ENCODE data around the gene CCDC91. TPM values are rescaled to one million over a fixed set of nuclear protein-coding genes. Genes with fewer than 3 reads are reported as not detected.

Gene CCDC91
- polyA plus RNA-seq, 1 donor (not counting 4 experiments of a cell fraction or from before 2014, with no cell fraction given) = 26.5 TPM

GRCh38 chr12:28177905-28178304 lies 12.4 kb upstream of the CCDC91 start:
- H3K9me3 ChIP-seq (ENCODE audit: control insufficient read depth, low read depth, low read length) = no peaks in the 10 kb centered on the region
- H3K27ac ChIP-seq (ENCODE audit: control insufficient read depth, insufficient read depth, low read length) = no peak overlapping the region
- dilution Hi-C loops (cut with MboI; ENCODE audit: extremely low pct_ligation_motif_present, low sequenced_read_pairs) = no loop called here
- no peak overlapping the region for H2AFZ ChIP-seq (ENCODE audit: control insufficient read depth, low read length)
- no peaks in the 10 kb centered on the region for H3K79me2 ChIP-seq (ENCODE audit: control insufficient read depth, insufficient read depth, low read length)
- TF ChIP-seq, protein P1, sequence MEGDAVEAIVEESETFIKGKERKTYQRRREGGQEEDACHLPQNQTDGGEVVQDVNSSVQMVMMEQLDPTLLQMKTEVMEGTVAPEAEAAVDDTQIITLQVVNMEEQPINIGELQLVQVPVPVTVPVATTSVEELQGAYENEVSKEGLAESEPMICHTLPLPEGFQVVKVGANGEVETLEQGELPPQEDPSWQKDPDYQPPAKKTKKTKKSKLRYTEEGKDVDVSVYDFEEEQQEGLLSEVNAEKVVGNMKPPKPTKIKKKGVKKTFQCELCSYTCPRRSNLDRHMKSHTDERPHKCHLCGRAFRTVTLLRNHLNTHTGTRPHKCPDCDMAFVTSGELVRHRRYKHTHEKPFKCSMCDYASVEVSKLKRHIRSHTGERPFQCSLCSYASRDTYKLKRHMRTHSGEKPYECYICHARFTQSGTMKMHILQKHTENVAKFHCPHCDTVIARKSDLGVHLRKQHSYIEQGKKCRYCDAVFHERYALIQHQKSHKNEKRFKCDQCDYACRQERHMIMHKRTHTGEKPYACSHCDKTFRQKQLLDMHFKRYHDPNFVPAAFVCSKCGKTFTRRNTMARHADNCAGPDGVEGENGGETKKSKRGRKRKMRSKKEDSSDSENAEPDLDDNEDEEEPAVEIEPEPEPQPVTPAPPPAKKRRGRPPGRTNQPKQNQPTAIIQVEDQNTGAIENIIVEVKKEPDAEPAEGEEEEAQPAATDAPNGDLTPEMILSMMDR (optimal IDR thresholded peaks at IDR 0.05 in 1 of 3, IDR thresholded peaks at IDR 0.05 in 1 of 3, conservative IDR thresholded peaks at IDR 0.05 in 1 of 3; ENCODE audit: extremely low read depth in 1 of 3, insufficient read depth in 2 of 3, low read length in 3 of 3) = no peak
- TF ChIP-seq EZH2 (IDR thresholded peaks at IDR 0.05; ENCODE audit: low read length) = no peak
- H3K9ac ChIP-seq (ENCODE audit: control insufficient read depth, extremely low read depth, insufficient read depth, low read length) = no peak overlapping the region
- no peaks in the 10 kb centered on the region for H3K9me1 ChIP-seq (ENCODE audit: control insufficient read depth, extremely low read depth, insufficient read depth, low read length)
- H3K4me3 ChIP-seq (ENCODE audit: control insufficient read depth in 2 of 3, extremely low read depth in 1 of 3, insufficient read depth in 2 of 3, low read depth in 1 of 3, low read length in 3 of 3) = no peak overlapping the region
- H4K20me1 ChIP-seq (ENCODE audit: control insufficient read depth, extremely low read depth, insufficient read depth, low read length) = no peaks in the 10 kb centered on the region
- H3K36me3 ChIP-seq (ENCODE audit: control insufficient read depth in 2 of 2, extremely low read depth in 1 of 2, insufficient read depth in 2 of 2, low read length in 2 of 2) = no peaks in the 10 kb centered on the region
- H3K27me3 ChIP-seq (ENCODE audit: control insufficient read depth, extremely low read depth, insufficient read depth, low read length) = no peaks in the 10 kb centered on the region
- H3K4me2 ChIP-seq (ENCODE audit: control insufficient read depth, extremely low read depth, insufficient read depth, low read depth, low read length) = no peak overlapping the region
- FAIRE-seq = no peak
- DNase-seq (ENCODE audit: low read depth, low spot score) = no peak
- no peaks in the 10 kb centered on the region for H3K4me1 ChIP-seq (ENCODE audit: control insufficient read depth, extremely low read depth, insufficient read depth, low read length)

DNA sequence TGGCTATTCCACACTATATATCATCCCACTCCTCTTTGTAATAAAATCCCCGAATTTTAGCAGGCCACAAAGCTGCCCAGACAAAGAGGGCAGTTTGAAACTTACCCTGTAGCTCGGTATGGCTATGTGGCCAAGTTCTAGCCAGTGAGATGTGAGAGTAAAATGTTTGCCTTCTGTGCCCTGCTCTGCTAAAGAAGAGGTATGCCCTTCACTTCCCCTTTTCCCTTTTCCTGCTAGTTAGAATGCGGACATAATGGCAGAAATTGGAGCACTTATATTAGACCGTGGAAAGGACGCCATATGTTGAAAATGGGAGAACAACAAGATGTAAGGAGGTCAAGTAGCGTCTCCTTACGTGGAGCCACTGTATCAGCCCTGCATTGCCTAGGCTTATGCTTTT lies 11.5 kb upstream of the CCDC91 start:
- no peaks in the 10 kb centered on the region for H3K36me3 ChIP-seq (ENCODE audit: control insufficient read depth in 2 of 2, extremely low read depth in 1 of 2, insufficient read depth in 2 of 2, low read length in 2 of 2)
- H3K27me3 ChIP-seq (ENCODE audit: control insufficient read depth, extremely low read depth, insufficient read depth, low read length) = no peaks in the 10 kb centered on the region
- no peaks in the 10 kb centered on the region for H4K20me1 ChIP-seq (ENCODE audit: control insufficient read depth, extremely low read depth, insufficient read depth, low read length)
- H3K4me3 ChIP-seq (ENCODE audit: control insufficient read depth in 2 of 3, extremely low read depth in 1 of 3, insufficient read depth in 2 of 3, low read depth in 1 of 3, low read length in 3 of 3) = no peak overlapping the region
- no peak for DNase-seq (ENCODE audit: low read depth, low spot score)
- FAIRE-seq = no peak
- H3K9me1 ChIP-seq (ENCODE audit: control insufficient read depth, extremely low read depth, insufficient read depth, low read length) = no peaks in the 10 kb centered on the region
- H3K9me3 ChIP-seq (ENCODE audit: control insufficient read depth, low read depth, low read length) = no peaks in the 10 kb centered on the region
- dilution Hi-C loops (cut with MboI; ENCODE audit: extremely low pct_ligation_motif_present, low sequenced_read_pairs) = no loop called here
- no peaks in the 10 kb centered on the region for H3K79me2 ChIP-seq (ENCODE audit: control insufficient read depth, insufficient read depth, low read length)
- no peak overlapping the region for H2AFZ ChIP-seq (ENCODE audit: control insufficient read depth, low read length)
- no peak overlapping the region for H3K27ac ChIP-seq (ENCODE audit: control insufficient read depth, insufficient read depth, low read length)
- H3K4me1 ChIP-seq (ENCODE audit: control insufficient read depth, extremely low read depth, insufficient read depth, low read length) = no peaks in the 10 kb centered on the region
- no peak overlapping the region for H3K4me2 ChIP-seq (ENCODE audit: control insufficient read depth, extremely low read depth, insufficient read depth, low read depth, low read length)
- no peak overlapping the region for H3K9ac ChIP-seq (ENCODE audit: control insufficient read depth, extremely low read depth, insufficient read depth, low read length)
- TF ChIP-seq, protein P1 (optimal IDR thresholded peaks at IDR 0.05 in 1 of 3, IDR thresholded peaks at IDR 0.05 in 1 of 3, conservative IDR thresholded peaks at IDR 0.05 in 1 of 3; ENCODE audit: extremely low read depth in 1 of 3, insufficient read depth in 2 of 3, low read length in 3 of 3) = no peak
- TF ChIP-seq EZH2 (IDR thresholded peaks at IDR 0.05; ENCODE audit: low read length) = no peak
